K562 (cell line): Measurements from ENCODE around the gene PAK1IP1. TPM values are rescaled to one million over a fixed set of nuclear protein-coding genes. Genes with fewer than 3 reads are reported as not detected.
A peak's percentile ranks its signal among the peaks of the same experiment; 100 is the strongest.

Experiments used
- E2F6 ChIP-seq, 2 experiments: IDR thresholded peaks; 2 replicates each; pipeline ENCODE4 v1.6.1; 2011; ENCODE audit warnings: borderline replicate concordance in 1 of 2, control low read depth in 1 of 2, low read depth in 1 of 2, low read length in 1 of 2, mild to moderate bottlenecking in 1 of 2, mixed read lengths in 1 of 2, moderate library complexity in 1 of 2; ENCODE audit not compliant: insufficient read depth in 1 of 2, insufficient read length in 1 of 2, poor library complexity in 1 of 2, severe bottlenecking in 1 of 2; ENCODE audit errors: extremely low read depth in 1 of 2
- HMGN3 ChIP-seq: IDR thresholded peaks from 2 replicates; pipeline ENCODE4 v1.6.1; 2011; ENCODE audit warnings: borderline replicate concordance, low read depth, mild to moderate bottlenecking, mixed read lengths, low read length; ENCODE audit not compliant: insufficient read length; ENCODE audit errors: extremely low read depth
- NRF1 ChIP-seq, 2 experiments: fragments of 450-650 bp; IDR thresholded peaks in 1 of 2; conservative IDR thresholded peaks in 1 of 2; 2 replicates each; pipeline ENCODE4 v1.6.1; 2014; ENCODE audit warnings: mild to moderate bottlenecking in 2 of 2
- POLR2G ChIP-seq: fragments of 200-400 bp; formaldehyde crosslinking; IDR thresholded peaks from 2 replicates; pipeline ENCODE4 v1.6.1; 2017; ENCODE audit warnings: low read depth, mild to moderate bottlenecking, antibody characterized with exemption, low read length, moderate library complexity
- RB1 ChIP-seq: fragments of 450-650 bp; IDR thresholded peaks from 2 replicates; pipeline ENCODE4 v1.6.1; 2017; ENCODE audit warnings: low read depth, mild to moderate bottlenecking
- RBFOX2 ChIP-seq: fragments of 200-400 bp; formaldehyde crosslinking; IDR thresholded peaks from 2 replicates; pipeline ENCODE4 v1.6.1; 2017; ENCODE audit warnings: low read depth, mild to moderate bottlenecking, low read length, moderate library complexity
- WHSC1 ChIP-seq: IDR thresholded peaks from one replicate; pipeline ENCODE4 v1.6.1; 2012; ENCODE audit warnings: low read length, control low read depth, inconsistent platforms
- ZNF277 ChIP-seq: fragments of 250-450 bp; sonication (Bioruptor Pico); IDR thresholded peaks from 2 replicates; pipeline ENCODE4 v1.8.0; 2022; ENCODE audit warnings: inconsistent platforms, mild to moderate bottlenecking, moderate library complexity, borderline replicate concordance
- ZNF512 ChIP-seq: IDR thresholded peaks from 2 replicates; pipeline ENCODE4 v1.6.1; 2016; ENCODE audit warnings: missing genetic modification characterization, missing compliant biosample characterization
- polyA plus RNA-seq, 8 experiments: library from polyadenylated mRNA; depleted of rRNA in 4 of 8; stranded (reverse) in 5 of 8; unstranded in 3 of 8; fragments of >200 nt; fragmentation: Nextera tagmentation in 2 of 8; fragmentation: Illumina TruSeq in 1 of 8; extraction: Ambion mirVana in 2 of 8; extraction: Trizol in 1 of 8; gene quantifications; 2 replicates each; pipeline versions ENCODE4 v1.2.1 to v1.2.3, GENCODE V29; 2011 to 2014; ENCODE audit warnings: inconsistent platforms in 1 of 8, missing spikeins in 1 of 8
- total RNA-seq, 7 experiments: library from RNA; depleted of rRNA in 6 of 7; stranded (reverse); fragments of >200 nt in 6 of 7; fragmentation: Illumina TruSeq in 2 of 7; extraction: Trizol in 2 of 7; gene quantifications; 2 replicates each; pipeline versions ENCODE4 v1.2.1 to v1.2.3, GENCODE V29; 2011 to 2021; ENCODE audit warnings: low replicate concordance in 1 of 7
- TF ChIP-seq, protein P1 (sequence below): fragments of 450-650 bp; IDR thresholded peaks from 2 replicates; pipeline ENCODE4 v1.6.1; 2016; ENCODE audit warnings: mild to moderate bottlenecking, moderate library complexity

PAK1IP1 gene
- total and polyA plus RNA-seq, 9 of the 15 experiments (the other 6 are each of a cell fraction or from before 2014, with no cell fraction given) = 50.0 to 200 (median 87.0) TPM

DNA sequence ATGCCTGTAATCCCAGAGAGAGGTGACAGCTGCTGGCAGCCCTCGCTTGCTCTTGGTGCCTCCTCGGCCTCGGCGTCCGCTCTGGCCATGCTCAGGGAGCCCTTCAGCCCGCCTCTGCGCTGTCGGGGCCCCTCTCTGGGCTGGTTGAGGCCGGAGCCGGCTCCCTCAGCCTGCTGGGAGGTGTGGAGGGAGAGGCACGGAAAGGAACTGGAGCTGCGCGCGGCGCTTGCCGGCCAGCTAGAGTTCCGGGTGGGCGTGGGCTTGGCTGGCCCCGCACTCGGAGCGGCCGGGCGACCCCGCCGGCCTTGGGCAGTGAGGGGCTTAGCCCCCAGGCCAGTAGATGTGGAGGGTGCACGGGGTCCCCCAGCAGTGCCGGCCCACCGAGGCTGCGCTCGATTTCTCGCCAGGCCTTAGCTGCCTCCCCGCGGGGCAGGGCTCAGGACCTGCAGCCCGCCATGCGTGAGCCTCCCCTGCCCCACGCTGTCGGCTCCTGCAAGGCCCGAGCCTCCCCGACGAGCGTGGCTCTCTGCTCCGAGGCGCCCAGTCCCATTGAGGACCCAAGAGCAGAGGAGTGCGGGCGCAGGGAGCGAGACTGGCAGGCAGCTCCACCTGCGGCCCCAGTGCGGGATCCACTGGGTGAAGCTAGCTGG lies 34.9 kb upstream of the PAK1IP1 start (continued):
- TF ChIP-seq, protein P1, sequence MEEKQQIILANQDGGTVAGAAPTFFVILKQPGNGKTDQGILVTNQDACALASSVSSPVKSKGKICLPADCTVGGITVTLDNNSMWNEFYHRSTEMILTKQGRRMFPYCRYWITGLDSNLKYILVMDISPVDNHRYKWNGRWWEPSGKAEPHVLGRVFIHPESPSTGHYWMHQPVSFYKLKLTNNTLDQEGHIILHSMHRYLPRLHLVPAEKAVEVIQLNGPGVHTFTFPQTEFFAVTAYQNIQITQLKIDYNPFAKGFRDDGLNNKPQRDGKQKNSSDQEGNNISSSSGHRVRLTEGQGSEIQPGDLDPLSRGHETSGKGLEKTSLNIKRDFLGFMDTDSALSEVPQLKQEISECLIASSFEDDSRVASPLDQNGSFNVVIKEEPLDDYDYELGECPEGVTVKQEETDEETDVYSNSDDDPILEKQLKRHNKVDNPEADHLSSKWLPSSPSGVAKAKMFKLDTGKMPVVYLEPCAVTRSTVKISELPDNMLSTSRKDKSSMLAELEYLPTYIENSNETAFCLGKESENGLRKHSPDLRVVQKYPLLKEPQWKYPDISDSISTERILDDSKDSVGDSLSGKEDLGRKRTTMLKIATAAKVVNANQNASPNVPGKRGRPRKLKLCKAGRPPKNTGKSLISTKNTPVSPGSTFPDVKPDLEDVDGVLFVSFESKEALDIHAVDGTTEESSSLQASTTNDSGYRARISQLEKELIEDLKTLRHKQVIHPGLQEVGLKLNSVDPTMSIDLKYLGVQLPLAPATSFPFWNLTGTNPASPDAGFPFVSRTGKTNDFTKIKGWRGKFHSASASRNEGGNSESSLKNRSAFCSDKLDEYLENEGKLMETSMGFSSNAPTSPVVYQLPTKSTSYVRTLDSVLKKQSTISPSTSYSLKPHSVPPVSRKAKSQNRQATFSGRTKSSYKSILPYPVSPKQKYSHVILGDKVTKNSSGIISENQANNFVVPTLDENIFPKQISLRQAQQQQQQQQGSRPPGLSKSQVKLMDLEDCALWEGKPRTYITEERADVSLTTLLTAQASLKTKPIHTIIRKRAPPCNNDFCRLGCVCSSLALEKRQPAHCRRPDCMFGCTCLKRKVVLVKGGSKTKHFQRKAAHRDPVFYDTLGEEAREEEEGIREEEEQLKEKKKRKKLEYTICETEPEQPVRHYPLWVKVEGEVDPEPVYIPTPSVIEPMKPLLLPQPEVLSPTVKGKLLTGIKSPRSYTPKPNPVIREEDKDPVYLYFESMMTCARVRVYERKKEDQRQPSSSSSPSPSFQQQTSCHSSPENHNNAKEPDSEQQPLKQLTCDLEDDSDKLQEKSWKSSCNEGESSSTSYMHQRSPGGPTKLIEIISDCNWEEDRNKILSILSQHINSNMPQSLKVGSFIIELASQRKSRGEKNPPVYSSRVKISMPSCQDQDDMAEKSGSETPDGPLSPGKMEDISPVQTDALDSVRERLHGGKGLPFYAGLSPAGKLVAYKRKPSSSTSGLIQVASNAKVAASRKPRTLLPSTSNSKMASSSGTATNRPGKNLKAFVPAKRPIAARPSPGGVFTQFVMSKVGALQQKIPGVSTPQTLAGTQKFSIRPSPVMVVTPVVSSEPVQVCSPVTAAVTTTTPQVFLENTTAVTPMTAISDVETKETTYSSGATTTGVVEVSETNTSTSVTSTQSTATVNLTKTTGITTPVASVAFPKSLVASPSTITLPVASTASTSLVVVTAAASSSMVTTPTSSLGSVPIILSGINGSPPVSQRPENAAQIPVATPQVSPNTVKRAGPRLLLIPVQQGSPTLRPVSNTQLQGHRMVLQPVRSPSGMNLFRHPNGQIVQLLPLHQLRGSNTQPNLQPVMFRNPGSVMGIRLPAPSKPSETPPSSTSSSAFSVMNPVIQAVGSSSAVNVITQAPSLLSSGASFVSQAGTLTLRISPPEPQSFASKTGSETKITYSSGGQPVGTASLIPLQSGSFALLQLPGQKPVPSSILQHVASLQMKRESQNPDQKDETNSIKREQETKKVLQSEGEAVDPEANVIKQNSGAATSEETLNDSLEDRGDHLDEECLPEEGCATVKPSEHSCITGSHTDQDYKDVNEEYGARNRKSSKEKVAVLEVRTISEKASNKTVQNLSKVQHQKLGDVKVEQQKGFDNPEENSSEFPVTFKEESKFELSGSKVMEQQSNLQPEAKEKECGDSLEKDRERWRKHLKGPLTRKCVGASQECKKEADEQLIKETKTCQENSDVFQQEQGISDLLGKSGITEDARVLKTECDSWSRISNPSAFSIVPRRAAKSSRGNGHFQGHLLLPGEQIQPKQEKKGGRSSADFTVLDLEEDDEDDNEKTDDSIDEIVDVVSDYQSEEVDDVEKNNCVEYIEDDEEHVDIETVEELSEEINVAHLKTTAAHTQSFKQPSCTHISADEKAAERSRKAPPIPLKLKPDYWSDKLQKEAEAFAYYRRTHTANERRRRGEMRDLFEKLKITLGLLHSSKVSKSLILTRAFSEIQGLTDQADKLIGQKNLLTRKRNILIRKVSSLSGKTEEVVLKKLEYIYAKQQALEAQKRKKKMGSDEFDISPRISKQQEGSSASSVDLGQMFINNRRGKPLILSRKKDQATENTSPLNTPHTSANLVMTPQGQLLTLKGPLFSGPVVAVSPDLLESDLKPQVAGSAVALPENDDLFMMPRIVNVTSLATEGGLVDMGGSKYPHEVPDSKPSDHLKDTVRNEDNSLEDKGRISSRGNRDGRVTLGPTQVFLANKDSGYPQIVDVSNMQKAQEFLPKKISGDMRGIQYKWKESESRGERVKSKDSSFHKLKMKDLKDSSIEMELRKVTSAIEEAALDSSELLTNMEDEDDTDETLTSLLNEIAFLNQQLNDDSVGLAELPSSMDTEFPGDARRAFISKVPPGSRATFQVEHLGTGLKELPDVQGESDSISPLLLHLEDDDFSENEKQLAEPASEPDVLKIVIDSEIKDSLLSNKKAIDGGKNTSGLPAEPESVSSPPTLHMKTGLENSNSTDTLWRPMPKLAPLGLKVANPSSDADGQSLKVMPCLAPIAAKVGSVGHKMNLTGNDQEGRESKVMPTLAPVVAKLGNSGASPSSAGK = peak; percentile 38
- TF ChIP-seq HMGN3 (peak; percentile 40), WHSC1 (no peak), E2F6 (IDR thresholded peaks at IDR 0.05; ENCODE audit: borderline replicate concordance in 1 of 2, extremely low read depth in 1 of 2, insufficient read depth in 1 of 2, insufficient read length in 1 of 2, low read depth in 1 of 2, low read length in 1 of 2, poor library complexity in 1 of 2, severe bottlenecking in 1 of 2) (peak in 1 of 2 experiments; percentile 69), RBFOX2 (peak; percentile 65), NRF1 (conservative IDR thresholded peaks at IDR 0.05 in 1 of 2, IDR thresholded peaks at IDR 0.05 in 1 of 2) (peak; percentile 64 to 69), ZNF277 (CRISPR knock-in tag) (no peak), RB1 (0 out of 2 replicates have a peak, but pooled peaks have one; percentile 27), POLR2G (peak; percentile 67), ZNF512 (tag) (peak; percentile 71)
